GM19239 (cell line): Measurements from ENCODE around the gene HOGA1.
A peak's percentile ranks its signal among the peaks of the same experiment; 100 is the strongest.

Source experiments
- DNase-seq: peaks from one replicate; pipeline ENCODE4 v3.0.0; 2011; ENCODE audit warnings: low spot score; ENCODE audit not compliant: insufficient read length
- FAIRE-seq: peaks from 2 replicates; lab custom pipeline; 2011; peaks lifted over from hg19 to GRCh38; lab: Jason Lieb, UNC

The HOGA1 gene

GRCh38 chr10:97584060-97584797 lies at the start of gene HOGA1:
TSS of gene HOGA1 (plus strand) at chr10:97584389. CDS start at chr10:97584704, 315 bp downstream.
- FAIRE-seq = peak; percentile 33
- DNase-seq = peak; percentile 50

- FAIRE-seq (no peak), DNase-seq (peak; percentile 62)
Observed at GRCh38 chr10:97534746-97535367, 49.3 kb upstream of the HOGA1 start.

- FAIRE-seq (no peak), DNase-seq (no peak)
Observed at GRCh38 chr10:97537186-97537869, 46.9 kb upstream of the HOGA1 start.

- FAIRE-seq = no peak
Observed at GRCh38 chr10:97538411-97538810, 45.8 kb upstream of the HOGA1 start.

GRCh38 chr10:97538839-97539238 lies 45.4 kb upstream of the HOGA1 start:
- FAIRE-seq = no peak
- DNase-seq = no peak

More at GRCh38 chr10:97538411-97538810, 45.8 kb upstream of the HOGA1 start:
- no peak for DNase-seq

- DNase-seq (no peak), FAIRE-seq (no peak)
Observed at GRCh38 chr10:97539523-97540200, 44.5 kb upstream of the HOGA1 start.

- no peak for FAIRE-seq
- DNase-seq = no peak
Observed at GRCh38 chr10:97540669-97541500, 43.3 kb upstream of the HOGA1 start.

- FAIRE-seq = no peak
- DNase-seq = no peak
Observed at GRCh38 chr10:97542169-97543024, 41.8 kb upstream of the HOGA1 start.

GRCh38 chr10:97543025-97543546 lies 41.1 kb upstream of the HOGA1 start:
- DNase-seq (no peak), FAIRE-seq (no peak)

GRCh38 chr10:97546456-97547270 lies 37.5 kb upstream of the HOGA1 start:
- no peak for DNase-seq
- FAIRE-seq = no peak

- no peak for FAIRE-seq
- DNase-seq = no peak
Observed at GRCh38 chr10:97547271-97547600, 37.0 kb upstream of the HOGA1 start.

- FAIRE-seq (no peak), DNase-seq (no peak)
Observed at GRCh38 chr10:97547962-97548361, 36.2 kb upstream of the HOGA1 start.

GRCh38 chr10:97548828-97549455 lies 35.2 kb upstream of the HOGA1 start:
- DNase-seq (no peak), FAIRE-seq (no peak)

- no peak for FAIRE-seq
- DNase-seq = no peak
Observed at GRCh38 chr10:97549587-97550322, 34.4 kb upstream of the HOGA1 start.

GRCh38 chr10:97550336-97551149 lies 33.6 kb upstream of the HOGA1 start:
- FAIRE-seq (no peak), DNase-seq (no peak)

GRCh38 chr10:97551271-97551670 lies 32.9 kb upstream of the HOGA1 start:
- no peak for FAIRE-seq
- DNase-seq = no peak
